Smooth muscle cell (in vitro differentiated cells): ENCODE results near the gene PTRHD1. TPM values are rescaled to one million over a fixed set of nuclear protein-coding genes. Genes with fewer than 3 reads are reported as not detected.

ENCODE experiments used
- DNase-seq: peaks from one replicate; lab custom pipeline; 2025; ENCODE audit not compliant: unreplicated experiment; lab: John Stamatoyannopoulos, UW
- H2AFZ ChIP-seq: fragments of 200-600 bp; sonication (generic); 2 replicates; pipeline ENCODE4 v1.6.0; 2016; ENCODE audit warnings: antibody characterized with exemption, low read depth, mild to moderate bottlenecking
- H3F3A ChIP-seq: fragments of 200-600 bp; sonication (generic); 2 replicates; pipeline ENCODE4 v1.6.0; 2017; ENCODE audit warnings: antibody characterized with exemption, low read depth
- H3K27ac ChIP-seq: fragments of 200-600 bp; sonication (generic); 2 replicates; pipeline ENCODE4 v1.5.1; 2016; ENCODE audit warnings: low read depth, mild to moderate bottlenecking
- H3K27me3 ChIP-seq: fragments of 200-600 bp; sonication (generic); 2 replicates; pipeline ENCODE4 v1.6.1; 2016; ENCODE audit warnings: low read depth, mild to moderate bottlenecking
- H3K36me3 ChIP-seq: fragments of 200-600 bp; sonication (generic); 2 replicates; pipeline ENCODE4 v1.5.1; 2016; ENCODE audit warnings: low read depth
- H3K4me1 ChIP-seq: fragments of 200-600 bp; sonication (generic); 2 replicates; pipeline ENCODE4 v1.5.1; 2016; ENCODE audit warnings: low read depth
- H3K4me2 ChIP-seq: fragments of 200-600 bp; sonication (generic); 2 replicates; pipeline ENCODE4 v1.6.0; 2016; ENCODE audit warnings: mild to moderate bottlenecking
- H3K4me3 ChIP-seq: fragments of 200-600 bp; sonication (generic); 2 replicates; pipeline ENCODE4 v1.5.1; 2016; ENCODE audit warnings: mild to moderate bottlenecking
- H3K79me2 ChIP-seq: fragments of 200-600 bp; sonication (generic); 2 replicates; pipeline ENCODE4 v1.6.0; 2016; ENCODE audit warnings: low read depth, mild to moderate bottlenecking
- H3K9ac ChIP-seq: fragments of 200-600 bp; sonication (generic); 2 replicates; pipeline ENCODE4 v1.6.0; 2016; ENCODE audit warnings: low read depth
- H3K9me3 ChIP-seq: fragments of 200-600 bp; sonication (generic); replicated peaks from 2 replicates; pipeline ENCODE4 v1.5.1; 2016; ENCODE audit warnings: low read depth
- H4K20me1 ChIP-seq: fragments of 200-600 bp; sonication (generic); 2 replicates; pipeline ENCODE4 v1.6.0; 2016; ENCODE audit warnings: low read depth
- WGBS: methylation state at CpG from one replicate; pipeline ENCODE4 v1.1.7; 2016; ENCODE audit warnings: low lambda C conversion rate; 5-methylcytosine and 5-hydroxymethylcytosine counted together
- polyA plus RNA-seq: library from polyadenylated mRNA; unstranded; fragments of >200 nt; fragmentation: Nextera tagmentation; extraction: Ambion mirVana; gene quantifications from 2 replicates; pipeline ENCODE4 v1.2.1, GENCODE V29; 2016
- total RNA-seq: library from RNA; depleted of rRNA; stranded (reverse); fragments of >200 nt; gene quantifications from 2 replicates; pipeline ENCODE4 v1.2.3, GENCODE V29; 2014
- TF ChIP-seq, protein P1 (sequence below): fragments of 200-600 bp; sonication (generic); IDR thresholded peaks from 2 replicates; pipeline ENCODE4 v1.5.1; 2017; ENCODE audit warnings: borderline replicate concordance, mild to moderate bottlenecking, antibody characterized with exemption; ENCODE audit not compliant: insufficient read depth, poor library complexity, severe bottlenecking

Gene PTRHD1
- total and polyA plus RNA-seq, 2 experiments from 2014 or later: 25.1 to 38.7 TPM

DNA sequence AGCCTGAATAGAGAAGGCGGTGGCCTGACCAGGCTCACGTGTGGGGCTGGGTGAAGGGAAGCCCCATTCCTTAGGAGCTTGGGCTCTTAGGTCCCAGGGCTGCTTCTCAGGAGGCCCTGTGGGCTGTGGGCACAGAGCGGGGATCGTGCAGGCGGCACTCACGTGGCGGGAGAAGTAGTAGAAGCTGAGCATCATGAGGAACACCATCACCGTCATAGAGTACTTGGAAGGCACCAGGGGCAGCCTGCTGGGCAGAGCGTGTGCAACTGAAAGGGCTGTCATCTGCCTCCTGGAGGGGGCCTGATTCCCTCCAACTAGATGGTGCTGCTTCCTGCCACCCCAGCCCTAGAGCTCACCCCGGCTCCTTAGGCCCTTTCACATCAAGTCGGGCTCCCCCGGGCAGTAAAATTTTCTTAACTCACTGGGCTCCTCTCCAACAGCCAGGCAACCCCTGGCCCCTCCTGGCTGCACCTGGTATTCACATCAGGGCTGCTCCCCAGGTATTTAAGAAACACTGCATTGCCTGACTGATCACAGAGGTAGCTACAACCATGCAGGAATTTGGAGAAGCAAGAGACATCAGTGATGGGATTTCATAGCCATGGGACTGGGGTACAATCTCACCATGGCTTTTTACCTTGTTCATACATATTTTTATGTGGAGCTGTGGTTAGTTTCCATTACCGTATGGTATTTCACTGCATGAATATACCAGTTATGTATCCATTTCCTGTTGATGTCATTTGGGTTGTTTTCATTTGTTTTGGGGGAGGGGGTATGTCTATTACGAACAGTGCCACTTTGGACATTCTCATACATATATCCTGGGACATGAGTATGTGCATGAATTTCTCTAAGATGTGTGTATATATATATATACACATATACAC lies 32.9 kb upstream of the PTRHD1 start:
- H3K4me3 ChIP-seq: no peak overlapping the region
- no peaks in the 10 kb centered on the region for H3K79me2 ChIP-seq
- H3K9ac ChIP-seq: no peak overlapping the region
- H3K9me3 ChIP-seq: no peaks in the 10 kb centered on the region
- H2AFZ ChIP-seq: no peak overlapping the region
- 94% methylated on average over 14 of the region's 14 CpGs for WGBS
- no peak overlapping the region for H3K4me2 ChIP-seq
- no peak overlapping the region for H3K27ac ChIP-seq
- TF ChIP-seq, protein P1, sequence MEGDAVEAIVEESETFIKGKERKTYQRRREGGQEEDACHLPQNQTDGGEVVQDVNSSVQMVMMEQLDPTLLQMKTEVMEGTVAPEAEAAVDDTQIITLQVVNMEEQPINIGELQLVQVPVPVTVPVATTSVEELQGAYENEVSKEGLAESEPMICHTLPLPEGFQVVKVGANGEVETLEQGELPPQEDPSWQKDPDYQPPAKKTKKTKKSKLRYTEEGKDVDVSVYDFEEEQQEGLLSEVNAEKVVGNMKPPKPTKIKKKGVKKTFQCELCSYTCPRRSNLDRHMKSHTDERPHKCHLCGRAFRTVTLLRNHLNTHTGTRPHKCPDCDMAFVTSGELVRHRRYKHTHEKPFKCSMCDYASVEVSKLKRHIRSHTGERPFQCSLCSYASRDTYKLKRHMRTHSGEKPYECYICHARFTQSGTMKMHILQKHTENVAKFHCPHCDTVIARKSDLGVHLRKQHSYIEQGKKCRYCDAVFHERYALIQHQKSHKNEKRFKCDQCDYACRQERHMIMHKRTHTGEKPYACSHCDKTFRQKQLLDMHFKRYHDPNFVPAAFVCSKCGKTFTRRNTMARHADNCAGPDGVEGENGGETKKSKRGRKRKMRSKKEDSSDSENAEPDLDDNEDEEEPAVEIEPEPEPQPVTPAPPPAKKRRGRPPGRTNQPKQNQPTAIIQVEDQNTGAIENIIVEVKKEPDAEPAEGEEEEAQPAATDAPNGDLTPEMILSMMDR: no peak
- no peaks in the 10 kb centered on the region for H3F3A ChIP-seq
- no peak for DNase-seq
- H3K27me3 ChIP-seq: no peaks in the 10 kb centered on the region
- no peaks in the 10 kb centered on the region for H4K20me1 ChIP-seq
- H3K36me3 ChIP-seq: no peaks in the 10 kb centered on the region
- H3K4me1 ChIP-seq: peaks cover 9% of the 10 kb centered on the region

- no peak for DNase-seq
- H3K27ac ChIP-seq: no peak overlapping the region
- no peaks in the 10 kb centered on the region for H4K20me1 ChIP-seq
- H3F3A ChIP-seq: no peaks in the 10 kb centered on the region
- H3K9ac ChIP-seq: no peak overlapping the region
- no peaks in the 10 kb centered on the region for H3K36me3 ChIP-seq
- H2AFZ ChIP-seq: no peak overlapping the region
- H3K79me2 ChIP-seq: no peaks in the 10 kb centered on the region
- peaks cover 9% of the 10 kb centered on the region for H3K4me1 ChIP-seq
- H3K27me3 ChIP-seq: no peaks in the 10 kb centered on the region
- no peak overlapping the region for H3K4me2 ChIP-seq
- no peaks in the 10 kb centered on the region for H3K9me3 ChIP-seq
- H3K4me3 ChIP-seq: no peak overlapping the region
- over 99% methylated on average over 15 of the region's 16 CpGs for WGBS
- TF ChIP-seq, protein P1: peak; percentile 45
These were observed 32.0 kb upstream of the PTRHD1 start for GRCh38 chr2:24824966-24825882.

- Histone ChIP-seq H3K27me3 (no peaks in the 10 kb centered on the region), H2AFZ (no peak overlapping the region), H3K4me2 (no peak overlapping the region), H3K9ac (no peak overlapping the region), H3K27ac (no peak overlapping the region), H3K4me3 (no peak overlapping the region), H3K4me1 (peaks cover 9% of the 10 kb centered on the region), H4K20me1 (no peaks in the 10 kb centered on the region), H3F3A (no peaks in the 10 kb centered on the region), H3K36me3 (no peaks in the 10 kb centered on the region), H3K9me3 (no peaks in the 10 kb centered on the region), H3K79me2 (no peaks in the 10 kb centered on the region)
- no peak for DNase-seq
- WGBS: 95% methylated on average over 14 of the region's 14 CpGs
- TF ChIP-seq, protein P1: no peak
These were observed 30.9 kb upstream of the PTRHD1 start for GRCh38 chr2:24824071-24824588.
